K562 (cell line): ENCODE data around the gene COL23A1. TPM values are rescaled to one million over a fixed set of nuclear protein-coding genes. Genes with fewer than 3 reads are reported as not detected.

Source experiments
- ATAC-seq: fragments of 200-7000 bp; cut with Tn5 transposase; 3 replicates; pipeline ENCODE4 v1.9.1; 2020; ENCODE audit warnings: moderate library complexity
- BruUV-seq: library from RNA; stranded (reverse); fragments of 400-500 nt; replicated peaks from 2 replicates; lab custom pipeline; 2021; lab: Mats Ljungman, UMichigan
- CTCF ChIA-PET: fragments of 300-600 bp; formaldehyde crosslinking; extraction: SDS; loops from one replicate; lab custom pipeline; 2021; ENCODE audit warnings: low intra/inter-chr PET ratio; lab: Yijun Ruan, JAX
- POLR2A ChIA-PET: fragments of 300-600, 350-650 bp; sonication (Branson Sonifier 250); formaldehyde crosslinking; extraction: SDS; loops from one replicate; lab custom pipeline; 2021; ENCODE audit warnings: antibody characterized with exemption, inconsistent platforms; lab: Yijun Ruan, JAX
- DNase-seq, 4 experiments: peaks; one replicate each; pipeline versions ENCODE4 v3.0.0 to v3.0.0-alpha.2; 2011 to 2018; ENCODE audit warnings: low spot score in 3 of 4, mixed read lengths in 3 of 4; ENCODE audit errors: extremely low read depth in 1 of 4
- FAIRE-seq: peaks from 2 replicates; lab custom pipeline; 2011; peaks lifted over from hg19 to GRCh38; lab: Jason Lieb, UNC
- H2AFZ ChIP-seq: 2 replicates; pipeline ENCODE4 v1.6.0; 2011; ENCODE audit warnings: low read depth, low read length, control low read depth, inconsistent platforms
- H3K27ac ChIP-seq: fragments of 200-600 bp; 3 replicates; pipeline ENCODE4 v1.8.0; 2011; ENCODE audit warnings: low read depth, mild to moderate bottlenecking, control low read depth, inconsistent platforms, low read length, moderate library complexity, mixed read lengths; ENCODE audit errors: extremely low read depth
- H3K27me3 ChIP-seq, 2 experiments: fragments of 300-600 bp in 1 of 2; 2 replicates in 1 of 2; 3 replicates in 1 of 2; pipeline versions ENCODE4 v1.6.0 to v1.8.0; 2011; ENCODE audit warnings: inconsistent platforms in 2 of 2, low read length in 2 of 2, mild to moderate bottlenecking in 1 of 2, mixed read lengths in 1 of 2, moderate library complexity in 1 of 2; ENCODE audit not compliant: control insufficient read depth in 2 of 2, insufficient read depth in 2 of 2
- H3K36me3 ChIP-seq: fragments of 300-600 bp; 3 replicates; pipeline ENCODE4 v1.8.0; 2011; ENCODE audit warnings: mild to moderate bottlenecking, low read length, inconsistent platforms; ENCODE audit not compliant: control insufficient read depth, insufficient read depth
- H3K4me1 ChIP-seq, 2 experiments: fragments of 200-600 bp in 1 of 2; replicated peaks in 1 of 2; 2 replicates in 1 of 2; 3 replicates in 1 of 2; pipeline versions ENCODE4 v1.5.1 to v1.8.0; 2011; ENCODE audit warnings: inconsistent platforms in 2 of 2, low read length in 2 of 2, mild to moderate bottlenecking in 1 of 2, mixed read lengths in 1 of 2, moderate library complexity in 1 of 2; ENCODE audit not compliant: control insufficient read depth in 2 of 2, insufficient read depth in 2 of 2
- H3K4me2 ChIP-seq: 2 replicates; pipeline ENCODE4 v1.6.1; 2011; ENCODE audit warnings: low read length, control low read depth, inconsistent platforms, mixed read lengths; ENCODE audit not compliant: insufficient read depth
- H3K4me3 ChIP-seq: fragments of 200-600 bp; sonication (generic), shearing (Covaris generic); 2 replicates; pipeline ENCODE4 v1.5.1; 2016; ENCODE audit warnings: control low read depth, inconsistent platforms
- H3K79me2 ChIP-seq: fragments of 200-600 bp; 3 replicates; pipeline ENCODE4 v1.8.0; 2011; ENCODE audit warnings: low read length, inconsistent platforms; ENCODE audit not compliant: control insufficient read depth, insufficient read depth
- H3K9ac ChIP-seq, 2 experiments: 2 replicates each; pipeline versions ENCODE4 v1.6.0 to v1.6.1; 2011; ENCODE audit warnings: low read depth in 2 of 2, low read length in 2 of 2, control low read depth in 1 of 2, inconsistent platforms in 1 of 2, mild to moderate bottlenecking in 1 of 2, mixed read lengths in 1 of 2; ENCODE audit not compliant: insufficient read depth in 1 of 2
- H3K9me1 ChIP-seq: one replicate; pipeline ENCODE4 v1.6.0; 2011; ENCODE audit warnings: inconsistent platforms, mild to moderate bottlenecking, low read length, moderate library complexity; ENCODE audit not compliant: control insufficient read depth, insufficient read depth
- H3K9me3 ChIP-seq: replicated peaks from 2 replicates; pipeline ENCODE4 v1.5.1; 2011; ENCODE audit warnings: low read depth, low read length, inconsistent platforms; ENCODE audit not compliant: control insufficient read depth, insufficient read depth
- H4K20me1 ChIP-seq: replicated peaks from 2 replicates; pipeline ENCODE4 v1.6.1; 2011; ENCODE audit warnings: low read length, inconsistent platforms, mixed read lengths; ENCODE audit not compliant: control insufficient read depth, insufficient read depth
- HNRNPLL ChIP-seq: fragments of 200-400 bp; formaldehyde crosslinking; IDR thresholded peaks from 2 replicates; pipeline ENCODE4 v1.6.1; 2017; ENCODE audit warnings: low read length, low read depth, mild to moderate bottlenecking; ENCODE audit not compliant: poor library complexity, severe bottlenecking
- MCM5 ChIP-seq: fragments of 450-650 bp; IDR thresholded peaks from 2 replicates; pipeline ENCODE4 v1.6.1; 2016; ENCODE audit warnings: low read depth
- NR2C1 ChIP-seq, 2 experiments: fragments of 450-650 bp; IDR thresholded peaks; 2 replicates each; pipeline ENCODE4 v1.6.1; 2017; ENCODE audit warnings: mild to moderate bottlenecking in 2 of 2, antibody characterized with exemption in 1 of 2, inconsistent platforms in 1 of 2, missing compliant biosample characterization in 1 of 2, missing genetic modification characterization in 1 of 2
- RBM17 ChIP-seq: fragments of 200-400 bp; formaldehyde crosslinking; IDR thresholded peaks from 2 replicates; pipeline ENCODE4 v1.6.1; 2017; ENCODE audit warnings: low read depth, mild to moderate bottlenecking, low read length, borderline replicate concordance
- RBM25 ChIP-seq: fragments of 200-400 bp; formaldehyde crosslinking; IDR thresholded peaks from 2 replicates; pipeline ENCODE4 v1.6.1; 2018; ENCODE audit warnings: low read length, low read depth, moderate library complexity; ENCODE audit not compliant: severe bottlenecking
- SNRNP70 ChIP-seq: fragments of 200-400 bp; formaldehyde crosslinking; optimal IDR thresholded peaks from 2 replicates; pipeline ENCODE3; 2017; ENCODE audit warnings: low read depth, low read length
- U2AF1 ChIP-seq: fragments of 200-400 bp; formaldehyde crosslinking; optimal IDR thresholded peaks from 2 replicates; pipeline ENCODE3; 2017; ENCODE audit warnings: mild to moderate bottlenecking, low read depth, low read length, moderate library complexity
- ZBTB9 ChIP-seq: fragments of 450-650 bp; formaldehyde crosslinking; IDR thresholded peaks from 2 replicates; pipeline ENCODE4 v1.4.0; 2020; ENCODE audit warnings: mild to moderate bottlenecking, moderate library complexity
- WGBS: fragments of 100-300 bp; shearing (Covaris generic); methylation state at CpG from one replicate; pipeline ENCODE4 v1.1.6; 2016; ENCODE audit warnings: low coverage, mixed read lengths; ENCODE audit not compliant: insufficient coverage; ENCODE audit errors: missing lambda C conversion rate; 5-methylcytosine and 5-hydroxymethylcytosine counted together
- in situ Hi-C: fragments of 300-500 bp; cut with MboI; formaldehyde crosslinking; loops from 4 replicates; pipeline ENCODE4 v1.15.0; 2018; ENCODE audit warnings: inconsistent platforms, mixed read lengths
- intact Hi-C: fragments of 100-400 bp; cut with micrococcal nuclease; formaldehyde crosslinking; loops from 2 replicates; pipeline ENCODE4 v1.14.2; 2022
- polyA plus RNA-seq, 8 experiments: library from polyadenylated mRNA; depleted of rRNA in 4 of 8; stranded (reverse) in 5 of 8; unstranded in 3 of 8; fragments of >200 nt; fragmentation: Nextera tagmentation in 2 of 8; fragmentation: Illumina TruSeq in 1 of 8; extraction: Ambion mirVana in 2 of 8; extraction: Trizol in 1 of 8; gene quantifications; 2 replicates each; pipeline versions ENCODE4 v1.2.1 to v1.2.3, GENCODE V29; 2011 to 2014; ENCODE audit warnings: inconsistent platforms in 1 of 8, missing spikeins in 1 of 8
- total RNA-seq, 7 experiments: library from RNA; depleted of rRNA in 6 of 7; stranded (reverse); fragments of >200 nt in 6 of 7; fragmentation: Illumina TruSeq in 2 of 7; extraction: Trizol in 2 of 7; gene quantifications; 2 replicates each; pipeline versions ENCODE4 v1.2.1 to v1.2.3, GENCODE V29; 2011 to 2021; ENCODE audit warnings: low replicate concordance in 1 of 7

The COL23A1 gene
- total and polyA plus RNA-seq, 9 of the 15 experiments (the other 6 are each of a cell fraction or from before 2014, with no cell fraction given): 0.09 TPM; not detected in 8

GRCh38 chr5:178564397-178564796, 25.8 kb downstream of the COL23A1 start (continued):
- TF ChIP-seq ZBTB9 (CRISPR knock-in tag) (no peak), SNRNP70 (no peak)

GRCh38 chr5:178563621-178564020, 26.6 kb downstream of the COL23A1 start:
- H3K36me3 ChIP-seq: no peaks in the 10 kb centered on the region
- no peaks in the 10 kb centered on the region for H3K9me1 ChIP-seq
- no peak for TF ChIP-seq HNRNPLL
- TF ChIP-seq RBM17: no peak
- no peak for TF ChIP-seq U2AF1
- no peak for TF ChIP-seq RBM25
- TF ChIP-seq MCM5: no peak
- TF ChIP-seq NR2C1 (IDR thresholded peaks at IDR 0.05): no peak
- TF ChIP-seq NR2C1 (tag; IDR thresholded peaks at IDR 0.05): no peak
- H3K27me3 ChIP-seq: peaks cover 10 to 47% of the 10 kb centered on the region in 2 experiments
- H2AFZ ChIP-seq: no peak overlapping the region
- H3K9ac ChIP-seq: no peak overlapping the region
- no peaks in the 10 kb centered on the region for H4K20me1 ChIP-seq
- WGBS: 15% methylated on average over 8 of the region's 8 CpGs
- POLR2A ChIA-PET: no interaction called here
- no peak overlapping the region for H3K27ac ChIP-seq
- ATAC-seq (no peak), DNase-seq (no peak), FAIRE-seq (no peak)
- no TSS peak for BruUV-seq
- peaks cover 0 to 3% of the 10 kb centered on the region in 2 experiments; a peak in 1 of 5 replicates for H3K4me1 ChIP-seq
- H3K79me2 ChIP-seq: no peaks in the 10 kb centered on the region
- intact Hi-C loops: no loop called here
- no peaks in the 10 kb centered on the region; the same call in 1 of the 2 replicates for H3K9me3 ChIP-seq
- in situ Hi-C loops: no loop called here
- H3K4me3 ChIP-seq: no peak overlapping the region
- CTCF ChIA-PET: no interaction called here
- no peak overlapping the region for H3K4me2 ChIP-seq
